Mononuclear cell (primary cell): Measurements from ENCODE around the gene HBEGF. TPM values are rescaled to one million over a fixed set of nuclear protein-coding genes. Genes with fewer than 3 reads are reported as not detected.

ENCODE experiments used
- H3K27me3 ChIP-seq: 2 replicates; pipeline ENCODE4 v1.6.0; 2011; ENCODE audit warnings: low read length, control low read depth; ENCODE audit not compliant: insufficient read depth
- H3K4me1 ChIP-seq: 2 replicates; pipeline ENCODE4 v1.5.1; 2011; ENCODE audit warnings: mild to moderate bottlenecking, low read length, control low read depth; ENCODE audit not compliant: insufficient read depth
- H3K4me3 ChIP-seq: 2 replicates; pipeline ENCODE4 v1.5.1; 2011; ENCODE audit warnings: mild to moderate bottlenecking, low read length, moderate library complexity
- H3K9me3 ChIP-seq: 2 replicates; pipeline ENCODE4 v1.5.1; 2011; ENCODE audit warnings: low read depth, mild to moderate bottlenecking, control low read depth, low read length
- total RNA-seq: library from RNA; depleted of rRNA; stranded (reverse); fragments of >200 nt; gene quantifications from one replicate; pipeline ENCODE4 v1.2.3, GENCODE V29; 2012

HBEGF gene
- total RNA-seq, 1 donor = 80.5 TPM

DNA sequence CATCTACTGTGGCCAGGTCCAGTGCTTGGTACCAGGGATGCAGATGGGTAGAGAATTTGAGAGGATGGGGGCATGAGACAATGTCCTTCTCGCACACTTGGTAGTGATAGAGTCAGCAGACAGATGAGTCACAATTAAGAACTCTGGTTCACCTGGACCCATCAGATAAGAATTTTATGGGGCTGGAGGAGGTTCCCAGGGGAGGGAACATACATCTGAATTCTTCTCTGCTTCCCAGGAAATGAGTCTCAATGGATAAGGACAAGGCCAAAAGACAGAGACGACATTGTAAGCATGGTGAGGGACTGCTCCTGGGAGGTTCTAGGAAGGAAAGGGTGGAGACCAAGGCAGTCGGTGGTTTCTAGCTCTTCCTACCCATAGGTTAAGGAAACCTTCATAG, 18.9 kb upstream of the HBEGF start:
- H3K4me1 ChIP-seq = peaks cover 5% of the 10 kb centered on the region
- H3K9me3 ChIP-seq = no peaks in the 10 kb centered on the region
- no peaks in the 10 kb centered on the region for H3K27me3 ChIP-seq
- H3K4me3 ChIP-seq = no peak overlapping the region

DNA sequence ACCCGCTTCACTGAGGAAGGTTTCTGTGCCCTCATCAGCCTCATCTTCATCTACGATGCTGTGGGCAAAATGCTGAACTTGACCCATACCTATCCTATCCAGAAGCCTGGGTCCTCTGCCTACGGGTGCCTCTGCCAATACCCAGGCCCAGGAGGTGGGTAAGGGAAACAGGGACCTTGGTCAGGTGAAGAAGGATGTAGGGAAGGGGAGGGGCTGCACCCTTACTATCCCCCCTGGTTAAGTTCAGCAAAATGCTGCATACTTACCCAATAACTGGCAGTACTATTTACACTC, 18.0 kb upstream of the HBEGF start:
- H3K4me3 ChIP-seq = no peak overlapping the region
- peaks cover 5% of the 10 kb centered on the region for H3K4me1 ChIP-seq
- H3K27me3 ChIP-seq = no peaks in the 10 kb centered on the region
- H3K9me3 ChIP-seq = no peaks in the 10 kb centered on the region

DNA sequence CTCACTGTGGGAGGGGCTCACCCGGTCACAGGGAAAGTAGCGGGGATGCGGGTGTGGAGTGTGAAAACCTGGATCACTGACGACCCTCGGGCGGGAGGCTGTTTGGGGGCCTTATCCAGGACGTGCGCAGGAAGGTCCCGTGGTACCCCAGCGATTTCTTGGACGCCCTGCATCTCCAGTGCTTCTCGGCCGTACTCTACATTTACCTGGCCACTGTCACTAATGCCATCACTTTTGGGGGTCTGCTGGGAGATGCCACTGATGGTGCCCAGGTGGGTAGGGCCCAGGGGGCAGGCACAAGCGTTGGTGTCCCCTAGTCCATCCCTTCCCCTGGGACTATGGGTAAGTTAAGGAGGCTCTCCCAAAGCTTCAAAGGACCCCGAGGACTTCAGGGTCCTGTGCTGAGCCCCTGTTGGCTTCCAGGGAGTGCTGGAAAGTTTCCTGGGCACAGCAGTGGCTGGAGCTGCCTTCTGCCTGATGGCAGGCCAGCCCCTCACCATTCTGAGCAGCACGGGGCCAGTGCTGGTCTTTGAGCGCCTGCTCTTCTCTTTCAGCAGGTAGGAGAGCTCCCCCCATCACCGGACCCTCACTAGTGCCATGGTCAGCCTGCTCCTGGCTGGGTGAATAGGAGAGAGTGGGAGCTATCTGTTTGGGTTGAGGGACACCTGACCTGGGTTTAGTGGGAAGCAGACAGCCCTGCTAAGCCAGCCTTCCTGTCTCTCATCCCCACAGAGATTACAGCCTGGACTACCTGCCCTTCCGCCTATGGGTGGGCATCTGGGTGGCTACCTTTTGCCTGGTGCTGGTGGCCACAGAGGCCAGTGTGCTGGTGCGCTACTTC, 17.4 kb upstream of the HBEGF start:
- Histone ChIP-seq H3K9me3 (no peaks in the 10 kb centered on the region), H3K4me3 (no peak overlapping the region), H3K4me1 (peaks cover 5% of the 10 kb centered on the region), H3K27me3 (no peaks in the 10 kb centered on the region)

DNA sequence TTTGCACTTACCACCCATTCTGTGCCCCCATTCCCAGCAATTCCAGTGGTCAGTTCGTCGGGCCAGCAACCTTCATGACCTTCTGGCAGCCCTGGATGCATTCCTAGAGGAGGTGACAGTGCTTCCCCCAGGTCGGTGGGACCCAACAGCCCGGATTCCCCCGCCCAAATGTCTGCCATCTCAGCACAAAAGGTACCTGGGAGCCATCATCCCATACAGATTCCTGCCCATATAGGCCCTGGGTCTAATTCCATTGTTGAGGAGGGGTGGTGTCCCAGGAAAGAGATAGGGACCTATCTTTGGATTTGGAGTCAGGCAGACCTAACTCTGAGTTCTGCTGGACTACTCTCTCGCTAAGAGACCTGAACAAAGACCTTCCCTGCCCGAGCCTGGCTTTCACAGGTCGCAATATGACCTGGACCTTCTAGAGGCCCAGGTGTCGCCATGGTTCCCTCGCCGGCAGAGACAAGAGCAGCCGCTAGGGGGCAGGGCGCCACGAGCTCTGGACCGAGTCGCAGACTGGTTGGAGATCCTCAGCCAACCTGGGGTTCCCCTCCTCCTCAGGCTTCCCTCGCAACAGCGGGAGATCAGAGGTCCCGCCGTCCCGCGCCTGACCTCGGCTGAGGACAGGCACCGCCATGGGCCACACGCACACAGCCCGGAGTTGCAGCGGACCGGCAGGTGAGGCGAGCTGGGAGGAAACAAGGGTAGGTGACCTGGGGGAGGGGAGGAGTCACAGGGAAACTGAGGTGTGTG, 16.6 kb upstream of the HBEGF start:
- Histone ChIP-seq H3K27me3 (no peaks in the 10 kb centered on the region), H3K4me1 (peaks cover 5% of the 10 kb centered on the region), H3K4me3 (no peak overlapping the region), H3K9me3 (no peaks in the 10 kb centered on the region)

DNA sequence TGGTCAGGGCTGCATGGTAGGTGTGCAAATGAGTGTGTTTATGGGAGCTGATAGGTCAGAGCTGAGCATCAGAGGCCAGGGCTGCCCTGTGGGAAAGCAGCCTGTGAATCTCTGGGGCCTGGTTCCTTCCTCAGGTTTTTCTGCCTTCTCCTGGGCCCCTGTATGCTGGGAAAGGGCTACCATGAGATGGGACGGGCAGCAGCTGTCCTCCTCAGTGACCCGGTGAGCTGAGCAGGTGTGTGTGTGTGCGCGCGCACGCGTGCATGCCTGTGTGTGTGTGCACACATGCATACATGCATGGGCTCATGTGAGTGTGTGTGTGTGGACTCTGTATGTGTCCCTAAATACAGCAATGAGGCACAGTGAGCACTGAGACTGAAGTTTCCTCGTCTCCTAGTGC, 15.9 kb upstream of the HBEGF start:
- Histone ChIP-seq H3K4me3 (no peak overlapping the region), H3K9me3 (no peaks in the 10 kb centered on the region), H3K27me3 (no peaks in the 10 kb centered on the region), H3K4me1 (peaks cover 12% of the 10 kb centered on the region)

DNA sequence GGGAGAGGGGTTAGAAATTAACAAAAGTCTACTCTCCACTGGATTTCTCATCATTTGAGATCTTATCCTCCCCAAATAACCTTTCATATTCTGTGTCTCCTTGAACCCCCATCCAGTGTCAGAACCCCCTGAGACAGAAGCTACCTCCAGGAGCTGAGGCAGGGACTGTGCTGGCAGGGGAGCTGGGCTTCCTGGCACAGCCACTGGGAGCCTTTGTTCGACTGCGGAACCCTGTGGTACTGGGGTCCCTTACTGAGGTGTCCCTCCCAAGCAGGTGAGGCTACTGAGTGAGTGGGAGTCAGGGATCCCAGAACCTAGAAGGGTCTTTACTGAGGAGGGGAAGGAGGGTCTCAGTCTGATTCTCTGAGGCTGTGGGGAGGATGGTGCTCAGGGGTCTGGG, 15.5 kb upstream of the HBEGF start:
- no peaks in the 10 kb centered on the region for H3K9me3 ChIP-seq
- H3K4me3 ChIP-seq = no peak overlapping the region
- H3K27me3 ChIP-seq = no peaks in the 10 kb centered on the region
- peaks cover 16% of the 10 kb centered on the region for H3K4me1 ChIP-seq

DNA sequence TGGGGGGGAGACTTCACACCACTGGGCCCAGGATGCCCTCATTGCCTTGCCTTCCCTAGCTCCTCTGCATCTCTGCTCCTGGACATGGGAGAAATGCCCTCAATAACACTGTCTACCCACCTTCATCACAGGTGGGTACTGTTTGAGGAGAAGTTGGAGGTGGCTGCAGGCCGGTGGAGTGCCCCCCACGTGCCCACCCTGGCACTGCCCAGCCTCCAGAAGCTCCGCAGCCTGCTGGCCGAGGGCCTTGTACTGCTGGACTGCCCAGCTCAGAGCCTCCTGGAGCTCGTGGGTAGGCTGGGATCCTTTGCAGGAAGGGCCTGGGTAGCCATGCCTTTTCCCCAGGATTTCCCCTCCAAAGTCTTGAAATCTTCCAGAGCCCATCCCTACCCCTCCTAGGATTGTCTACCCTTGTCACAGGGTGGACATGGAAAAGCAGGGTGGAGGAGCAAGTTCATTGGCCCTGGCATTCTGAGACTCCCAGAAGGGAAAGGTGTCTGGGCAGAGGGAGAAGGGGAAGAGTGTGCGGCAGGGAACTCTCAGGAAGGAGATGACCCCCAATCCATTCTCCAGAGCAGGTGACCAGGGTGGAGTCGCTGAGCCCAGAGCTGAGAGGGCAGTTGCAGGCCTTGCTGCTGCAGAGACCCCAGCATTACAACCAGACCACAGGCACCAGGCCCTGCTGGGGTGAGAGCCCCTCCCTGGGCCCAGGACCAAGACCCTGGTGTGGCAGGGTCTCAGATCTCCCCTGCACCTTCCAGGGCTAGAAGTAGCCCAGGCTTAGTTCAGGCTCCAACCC, 14.5 kb upstream of the HBEGF start:
- Histone ChIP-seq H3K4me3 (no peak overlapping the region), H3K9me3 (no peaks in the 10 kb centered on the region), H3K4me1 (peaks cover 25% of the 10 kb centered on the region), H3K27me3 (no peaks in the 10 kb centered on the region)

DNA sequence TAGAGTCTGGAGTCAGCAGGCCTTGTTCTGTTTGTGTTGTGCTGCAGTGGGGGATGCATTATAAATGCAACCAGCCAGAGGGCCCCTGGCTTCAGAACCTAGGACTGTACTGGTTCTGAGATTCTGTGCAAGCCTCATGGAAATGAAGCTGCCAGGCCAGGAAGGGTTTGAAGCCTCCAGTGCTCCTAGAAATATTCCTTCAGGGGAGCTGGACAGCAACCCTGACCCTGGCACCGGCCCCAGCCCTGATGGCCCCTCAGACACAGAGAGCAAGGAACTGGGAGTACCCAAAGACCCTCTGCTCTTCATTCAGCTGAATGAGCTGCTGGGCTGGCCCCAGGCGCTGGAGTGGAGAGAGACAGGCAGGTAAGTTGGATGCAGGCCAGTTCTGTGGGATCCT, 13.7 kb upstream of the HBEGF start, which contains the start of gene SLC4A9:
Gene SLC4A9 (plus strand): TSS at position 94 of the 400 bp plus-strand sequence. CDS start 43 bp downstream, at position 137.
- no peak within 1 kb of the TSS for H3K4me3 ChIP-seq
- H3K4me1 ChIP-seq = peaks cover 33% of the 10 kb centered on the region
- H3K27me3 ChIP-seq = no peaks in the 10 kb centered on the region
- H3K9me3 ChIP-seq = no peaks in the 10 kb centered on the region

DNA sequence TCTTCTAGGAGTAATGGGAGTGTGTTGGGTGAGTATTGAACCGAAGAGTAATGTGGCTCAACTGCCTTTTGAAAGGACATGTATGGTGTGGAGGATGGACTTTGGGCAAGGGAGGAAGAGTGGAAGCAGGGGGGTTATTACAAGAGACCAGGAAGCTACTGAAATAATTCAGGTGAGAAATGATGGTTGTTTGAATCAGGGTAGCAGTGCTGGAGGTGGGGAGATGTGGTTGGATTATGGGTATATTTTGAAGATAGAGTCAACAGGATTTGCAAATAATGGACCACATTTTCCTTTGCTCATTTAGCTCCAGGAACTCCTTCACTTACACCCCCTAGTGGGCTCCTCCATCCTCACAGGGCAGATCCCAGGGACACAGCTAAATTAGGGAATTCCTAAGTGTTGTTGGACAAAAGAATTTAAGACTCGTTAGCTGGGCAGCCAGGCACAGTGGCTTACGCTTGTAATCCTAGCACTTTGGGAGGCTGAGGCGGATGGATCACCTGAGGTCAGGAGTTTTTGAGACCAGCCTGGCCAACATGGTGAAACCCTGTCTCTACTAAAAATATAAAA, 12.4 kb upstream of the HBEGF start:
- Histone ChIP-seq H3K27me3 (no peaks in the 10 kb centered on the region), H3K4me3 (no peak overlapping the region), H3K4me1 (peaks cover 35% of the 10 kb centered on the region), H3K9me3 (no peaks in the 10 kb centered on the region)

DNA sequence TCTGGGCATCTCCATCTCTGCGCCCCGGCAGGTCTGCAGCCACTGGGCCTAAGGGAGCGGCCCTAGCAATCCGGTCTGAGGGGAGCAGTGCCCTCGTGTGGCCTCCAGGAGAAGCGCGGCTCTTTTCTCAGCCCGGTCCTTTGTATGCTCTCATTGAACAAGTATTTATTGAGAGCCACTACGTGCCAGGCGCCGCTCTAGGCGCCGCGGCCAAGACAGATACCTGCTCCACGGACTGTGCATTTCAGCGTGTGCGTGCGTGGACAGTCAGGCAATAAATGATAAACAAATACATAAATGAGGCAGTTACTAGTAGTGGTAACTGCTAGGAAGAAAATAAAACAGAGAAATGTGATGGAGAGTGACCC, 11.3 kb upstream of the HBEGF start:
- Histone ChIP-seq H3K9me3 (no peaks in the 10 kb centered on the region), H3K4me3 (no peak overlapping the region), H3K27me3 (no peaks in the 10 kb centered on the region), H3K4me1 (peaks cover 30% of the 10 kb centered on the region)

DNA sequence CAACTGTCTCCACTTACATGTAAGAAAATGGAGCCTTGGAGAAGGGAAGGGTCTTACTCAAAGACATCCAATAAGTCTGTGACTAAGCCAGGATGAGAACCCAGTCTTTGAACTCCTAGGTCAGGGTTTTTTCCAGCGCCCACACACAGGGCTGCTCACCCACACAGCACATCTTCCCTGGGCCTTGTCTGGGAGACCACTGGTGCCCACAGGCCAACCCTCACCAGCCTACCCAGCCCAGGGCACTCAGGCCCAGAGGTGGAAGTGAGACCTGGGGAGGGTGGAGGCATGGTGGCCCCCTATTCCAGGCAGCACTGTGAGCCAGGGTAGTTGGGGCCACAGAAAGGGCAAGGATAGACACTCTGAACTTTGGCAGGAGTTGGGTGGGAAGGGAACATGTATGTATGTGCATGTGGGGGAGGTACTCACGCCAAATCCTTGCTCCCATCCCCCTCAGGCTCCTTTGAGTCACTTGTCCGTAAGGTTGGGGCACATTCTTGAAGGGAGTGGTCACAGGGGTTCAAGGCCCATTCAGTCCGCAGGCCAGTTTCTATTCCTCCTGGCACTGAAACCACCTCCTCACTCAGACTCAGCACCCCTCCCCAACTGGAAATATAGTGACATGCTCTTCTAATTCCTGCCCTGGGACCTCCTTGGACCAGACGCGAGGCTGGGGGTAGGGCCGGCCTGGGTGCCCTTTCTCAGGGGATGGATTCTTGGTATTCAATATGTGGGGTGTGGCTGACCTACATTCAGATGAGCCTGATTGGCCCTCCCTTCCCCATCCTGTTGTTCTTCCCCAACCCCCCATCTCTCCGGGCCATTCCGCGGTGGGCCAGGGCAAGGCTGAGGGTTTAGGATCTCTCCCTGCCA, 10.7 kb upstream of the HBEGF start:
- Histone ChIP-seq H3K9me3 (no peaks in the 10 kb centered on the region), H3K27me3 (no peaks in the 10 kb centered on the region), H3K4me3 (no peak overlapping the region), H3K4me1 (peaks cover 30% of the 10 kb centered on the region)

DNA sequence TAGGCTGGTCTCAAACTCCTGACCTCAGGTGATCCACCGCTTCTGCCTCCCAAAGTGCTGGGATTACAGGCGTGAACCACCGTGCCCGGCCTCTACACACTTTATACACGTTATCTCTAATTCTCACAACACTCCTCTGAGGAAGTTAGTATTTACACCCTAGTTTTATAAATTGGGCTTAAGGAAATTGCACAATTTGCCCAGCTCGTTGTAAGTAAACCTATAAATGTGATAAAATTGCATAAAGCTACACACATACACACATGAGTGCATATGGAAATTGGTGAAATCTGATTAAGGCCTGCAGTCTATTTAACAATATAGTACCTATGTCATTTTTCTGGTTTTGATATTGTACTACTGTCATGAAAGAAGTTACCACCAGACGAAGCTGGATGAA, 9.1 kb upstream of the HBEGF start:
- H3K4me3 ChIP-seq = no peak overlapping the region
- no peaks in the 10 kb centered on the region for H3K9me3 ChIP-seq
- no peaks in the 10 kb centered on the region for H3K27me3 ChIP-seq
- peaks cover 30% of the 10 kb centered on the region for H3K4me1 ChIP-seq

DNA sequence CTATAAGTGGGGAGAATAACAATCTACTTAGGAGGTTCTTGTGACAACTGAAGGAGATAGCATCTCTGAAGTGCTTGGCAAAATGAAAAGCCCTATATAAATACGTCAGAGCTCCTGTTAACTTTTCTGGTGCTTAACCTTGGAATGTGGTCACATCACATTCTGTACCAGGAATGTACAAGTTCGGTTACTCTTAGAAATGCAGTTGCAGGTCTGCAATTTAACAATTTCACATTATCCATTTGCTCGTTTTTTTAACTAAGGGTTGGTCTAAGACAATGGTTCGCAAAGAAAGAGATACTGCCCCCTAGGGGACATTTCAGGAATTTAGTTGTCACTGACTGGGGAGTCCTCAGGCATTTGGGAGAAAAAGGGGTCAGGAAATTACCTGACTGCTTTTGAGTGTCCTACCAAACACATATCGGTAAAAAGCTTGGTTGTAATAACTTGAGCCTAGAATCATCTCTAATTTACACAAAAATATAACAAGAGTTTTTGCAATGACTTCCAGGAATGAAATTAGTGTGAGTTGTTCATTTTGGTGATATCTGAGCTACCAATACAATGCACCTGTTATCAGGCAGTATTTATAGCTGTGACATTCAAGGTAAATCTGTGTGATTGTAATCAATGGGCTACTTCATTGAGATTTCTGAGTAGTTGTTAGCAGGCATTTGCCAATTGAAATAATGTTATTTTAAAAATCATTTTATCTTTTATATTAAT, 5.4 kb upstream of the HBEGF start:
- no peaks in the 10 kb centered on the region for H3K27me3 ChIP-seq
- H3K9me3 ChIP-seq = no peaks in the 10 kb centered on the region
- H3K4me1 ChIP-seq = peaks cover 25% of the 10 kb centered on the region
- no peak overlapping the region for H3K4me3 ChIP-seq

DNA sequence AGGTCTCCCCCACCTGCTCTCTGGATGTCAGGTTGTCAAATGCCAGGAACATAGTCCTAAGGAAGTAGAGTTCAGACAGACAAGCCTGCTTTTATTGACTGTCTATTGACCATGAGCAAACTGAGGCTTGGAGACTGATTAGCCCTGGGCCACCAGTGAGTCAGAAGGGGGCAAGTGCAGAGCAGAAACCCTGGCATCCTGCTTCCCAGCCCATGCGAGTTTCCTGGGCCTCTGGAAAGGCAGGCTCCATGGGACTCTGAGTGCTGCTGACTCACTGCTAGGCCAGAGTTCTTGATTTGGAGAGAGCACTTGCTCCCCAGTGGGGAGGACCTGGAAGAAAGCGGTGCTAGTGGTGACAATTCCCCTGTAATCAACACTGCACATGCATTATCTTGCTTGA, 2.8 kb upstream of the HBEGF start:
- no peaks in the 10 kb centered on the region for H3K27me3 ChIP-seq
- H3K4me1 ChIP-seq = peaks cover 26% of the 10 kb centered on the region
- no peak overlapping the region for H3K4me3 ChIP-seq

More for the DNA sequence above, 2.8 kb upstream of the HBEGF start:
- H3K9me3 ChIP-seq = no peaks in the 10 kb centered on the region
